ENCODE measurements around the gene KIF26B.

DNA sequence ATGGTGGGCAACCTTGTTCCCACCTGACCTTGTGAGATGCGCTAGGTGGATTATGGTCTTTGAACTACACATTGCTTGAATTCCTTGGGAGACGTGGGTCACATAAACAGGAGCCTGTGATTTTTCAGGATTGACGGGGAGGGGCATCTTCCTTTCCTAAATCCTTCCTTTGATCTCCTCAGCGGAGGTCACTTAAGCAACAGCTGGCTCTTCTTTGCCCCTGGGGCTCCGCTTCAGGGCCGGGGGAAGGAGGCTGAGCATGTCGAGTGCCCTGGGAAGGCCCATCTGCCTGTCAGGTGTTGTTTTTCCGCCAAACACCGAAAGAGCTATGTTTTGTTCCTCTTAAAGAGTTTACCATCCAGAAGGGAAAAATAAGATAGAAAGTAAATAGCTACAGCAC lies 40.6 kb downstream of the KIF26B start:
- TF ChIP-seq, protein P1, sequence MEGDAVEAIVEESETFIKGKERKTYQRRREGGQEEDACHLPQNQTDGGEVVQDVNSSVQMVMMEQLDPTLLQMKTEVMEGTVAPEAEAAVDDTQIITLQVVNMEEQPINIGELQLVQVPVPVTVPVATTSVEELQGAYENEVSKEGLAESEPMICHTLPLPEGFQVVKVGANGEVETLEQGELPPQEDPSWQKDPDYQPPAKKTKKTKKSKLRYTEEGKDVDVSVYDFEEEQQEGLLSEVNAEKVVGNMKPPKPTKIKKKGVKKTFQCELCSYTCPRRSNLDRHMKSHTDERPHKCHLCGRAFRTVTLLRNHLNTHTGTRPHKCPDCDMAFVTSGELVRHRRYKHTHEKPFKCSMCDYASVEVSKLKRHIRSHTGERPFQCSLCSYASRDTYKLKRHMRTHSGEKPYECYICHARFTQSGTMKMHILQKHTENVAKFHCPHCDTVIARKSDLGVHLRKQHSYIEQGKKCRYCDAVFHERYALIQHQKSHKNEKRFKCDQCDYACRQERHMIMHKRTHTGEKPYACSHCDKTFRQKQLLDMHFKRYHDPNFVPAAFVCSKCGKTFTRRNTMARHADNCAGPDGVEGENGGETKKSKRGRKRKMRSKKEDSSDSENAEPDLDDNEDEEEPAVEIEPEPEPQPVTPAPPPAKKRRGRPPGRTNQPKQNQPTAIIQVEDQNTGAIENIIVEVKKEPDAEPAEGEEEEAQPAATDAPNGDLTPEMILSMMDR (IDR thresholded peaks at IDR 0.05) = no peak
- TF ChIP-seq POLR2A (IDR thresholded peaks at IDR 0.05) = no peak

Measured in body of pancreas (tissue), 4 donors.